C4-2B (cell line): ENCODE measurements around the gene CECR2.

Source experiments
- CTCF ChIP-seq: fragments of 450-650 bp; conservative IDR thresholded peaks from 2 replicates; pipeline ENCODE4 v1.5.1; 2017; ENCODE audit warnings: mild to moderate bottlenecking
- ZFX ChIP-seq: fragments of 450-650 bp; IDR thresholded peaks from 2 replicates; pipeline ENCODE4 v1.6.1; 2017

- TF ChIP-seq CTCF: no peak
- no peak for TF ChIP-seq ZFX
These were observed 115.3 kb downstream of the CECR2 start for GRCh38 chr22:17484608-17485007.
